ENCODE data around the gene FAM53B.
"Not testable (repeated sequence)": the region's sequence is repeated elsewhere in the genome, so short reads cannot be mapped to it uniquely, and the experiment has no call there.

The FAM53B gene

DNA sequence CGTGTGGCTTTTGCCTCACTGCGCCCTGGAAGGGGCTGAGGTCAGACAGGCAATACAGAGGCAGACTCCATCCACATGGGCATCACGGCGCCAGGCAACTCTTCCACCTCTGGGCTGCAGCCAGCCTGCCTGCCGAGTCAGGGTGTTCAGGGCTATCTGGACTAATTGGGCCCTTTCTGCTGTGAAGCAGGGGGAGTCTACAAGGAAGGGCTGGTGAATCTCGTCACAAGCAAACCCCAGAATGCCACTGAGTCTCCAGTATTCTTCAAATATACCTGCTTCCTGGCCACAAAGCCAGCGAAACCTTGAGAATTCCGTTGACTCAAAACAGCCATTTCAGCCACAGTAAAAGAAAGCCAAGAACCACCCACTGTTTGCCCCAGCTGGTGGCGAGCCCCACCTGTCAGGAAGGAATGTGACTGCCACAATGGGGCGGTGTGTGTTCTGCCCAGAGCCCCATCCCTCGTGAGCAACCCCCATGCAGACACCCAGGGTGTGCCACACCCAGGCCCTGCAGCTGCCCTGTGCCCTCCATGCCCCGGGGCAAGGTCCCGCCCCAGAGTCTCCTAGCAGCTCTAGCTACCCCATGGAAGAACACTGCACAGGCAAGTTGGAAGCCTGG lies 117.3 kb downstream of the FAM53B start:
- DNase-seq: no peak

DNA sequence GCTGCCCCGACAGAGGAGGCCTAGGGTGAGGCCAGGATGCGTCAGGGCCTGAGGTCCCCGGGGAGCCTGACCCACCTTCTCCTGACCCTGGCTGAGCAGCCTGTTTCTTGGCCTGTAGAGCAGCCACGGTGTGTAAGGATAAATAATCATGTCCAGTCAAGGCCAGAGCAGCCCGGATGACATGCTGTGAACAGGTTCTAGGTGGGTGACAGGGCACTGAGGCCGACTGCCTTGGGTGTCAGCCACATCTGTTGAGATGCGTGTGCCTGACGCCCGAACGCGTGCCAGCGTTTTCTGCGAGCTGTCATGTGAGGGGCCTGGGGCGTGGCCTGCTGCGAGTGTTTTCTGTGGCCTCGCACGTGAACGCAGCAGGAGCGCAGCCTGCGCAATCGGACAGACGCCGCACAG lies 118.3 kb downstream of the FAM53B start:
- DNase-seq: no peak

DNA sequence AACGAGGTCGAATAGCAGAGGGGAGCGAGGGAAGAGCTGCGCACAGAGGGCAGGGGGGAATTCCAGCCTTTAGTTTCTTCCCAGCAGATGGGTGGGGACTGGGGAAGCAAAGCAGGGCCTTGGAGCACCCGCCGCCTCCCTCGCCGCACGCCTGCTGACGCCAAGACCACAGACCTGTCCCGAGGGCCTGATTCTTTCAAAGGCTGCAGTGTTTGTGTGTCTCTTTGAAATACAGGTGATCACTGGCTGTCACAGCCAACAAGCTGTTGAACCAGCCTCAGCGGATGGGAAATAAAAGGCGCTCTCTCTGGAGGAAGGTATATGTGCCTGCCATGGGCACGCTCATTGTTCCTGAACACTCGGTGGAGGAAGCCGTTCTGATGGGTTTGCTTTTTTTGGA lies 119.3 kb downstream of the FAM53B start:
- no peak for DNase-seq

DNA sequence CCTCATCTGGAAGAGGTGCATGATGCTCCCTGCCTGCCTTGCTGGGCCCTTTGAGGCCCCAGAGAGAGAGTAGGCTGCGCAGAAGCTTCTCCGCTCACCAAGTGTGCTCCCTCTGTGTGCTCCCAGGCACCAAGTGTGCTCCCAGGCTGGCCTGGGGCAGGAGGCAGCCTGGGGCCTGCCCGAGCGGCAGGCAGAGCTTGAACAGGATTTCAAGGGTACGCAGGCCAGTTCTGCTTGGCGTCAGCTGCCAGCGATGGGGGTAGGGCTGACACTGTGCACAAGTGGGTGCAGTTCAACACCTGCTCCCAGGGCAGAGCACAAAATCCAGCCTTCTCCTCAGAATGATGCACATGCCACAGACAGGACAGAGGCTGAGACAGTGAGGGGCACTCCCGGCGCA lies 119.7 kb downstream of the FAM53B start:
- DNase-seq: no peak

DNA sequence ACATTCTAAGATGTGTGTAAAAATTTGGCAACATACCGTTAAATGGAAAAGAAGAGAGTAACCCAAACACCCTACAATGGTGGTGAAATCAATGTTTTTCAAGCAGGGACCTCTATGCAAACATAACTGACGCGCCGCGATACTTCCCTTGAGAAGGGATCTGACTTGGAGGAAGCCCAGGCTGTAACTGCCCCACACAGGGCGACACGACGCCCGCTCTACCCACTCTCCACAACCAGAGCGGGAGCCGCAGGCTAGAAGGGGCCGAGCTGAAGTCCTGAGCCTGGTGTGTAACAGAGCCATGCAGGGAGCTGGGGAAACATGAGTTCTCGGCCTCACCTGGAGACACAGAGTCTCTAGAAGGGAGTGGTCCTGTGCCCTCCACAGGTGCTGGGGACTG lies 120.2 kb downstream of the FAM53B start:
- DNase-seq: no peak

DNA sequence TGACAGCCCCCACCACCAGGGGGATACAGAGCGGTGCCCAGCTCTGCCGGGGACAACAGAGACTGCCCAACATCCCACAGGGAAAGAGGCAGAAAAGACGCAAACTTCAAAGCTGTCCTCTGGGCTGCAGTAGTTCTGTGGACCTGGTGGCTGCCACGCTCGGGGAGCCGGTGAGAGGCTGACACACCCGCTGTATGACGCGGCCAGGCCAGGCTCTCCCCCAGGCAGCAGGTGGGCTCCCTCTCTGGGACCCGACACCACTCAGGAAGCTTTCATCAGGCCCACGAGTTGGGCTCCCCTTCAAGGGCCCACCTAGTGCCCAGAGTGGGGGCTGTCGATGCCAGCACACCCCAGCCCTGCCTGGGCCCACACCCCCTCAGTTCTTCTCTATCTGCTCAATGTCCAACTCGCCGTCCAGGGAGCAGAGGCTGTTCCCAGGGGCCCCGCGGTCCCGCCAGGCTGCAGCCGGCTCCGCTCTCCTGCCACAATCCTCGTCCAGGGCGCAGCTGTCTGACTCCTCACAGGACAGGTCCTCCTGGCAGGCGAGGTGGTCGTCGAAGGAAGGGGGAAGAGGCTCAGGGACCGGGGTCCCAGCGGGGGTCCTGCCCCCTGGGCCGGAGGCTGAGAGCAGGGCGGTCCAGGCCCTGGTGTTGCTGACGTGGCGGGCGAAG lies 121.2 kb downstream of the FAM53B start:
- DNase-seq: no peak

DNA sequence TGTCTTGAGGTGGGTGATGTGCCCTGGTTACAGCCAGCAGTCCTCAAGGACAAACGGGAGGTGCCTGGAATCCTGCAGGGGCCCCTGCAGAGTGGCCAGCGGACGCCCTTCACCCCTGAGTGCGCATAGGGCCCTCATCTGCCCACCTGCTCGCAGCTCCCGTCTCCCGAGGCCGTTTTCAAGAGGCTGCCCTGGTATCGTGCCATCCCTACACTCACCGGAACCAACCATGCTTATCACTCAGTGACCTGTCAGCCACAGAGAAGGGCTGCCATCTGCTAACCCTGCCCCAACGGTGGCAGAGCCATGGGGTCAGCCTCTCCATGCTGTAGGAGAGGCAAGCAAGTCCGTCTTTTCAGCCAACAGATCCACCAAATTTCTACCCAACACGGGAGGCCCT lies 122.0 kb downstream of the FAM53B start:
- no peak for DNase-seq

DNA sequence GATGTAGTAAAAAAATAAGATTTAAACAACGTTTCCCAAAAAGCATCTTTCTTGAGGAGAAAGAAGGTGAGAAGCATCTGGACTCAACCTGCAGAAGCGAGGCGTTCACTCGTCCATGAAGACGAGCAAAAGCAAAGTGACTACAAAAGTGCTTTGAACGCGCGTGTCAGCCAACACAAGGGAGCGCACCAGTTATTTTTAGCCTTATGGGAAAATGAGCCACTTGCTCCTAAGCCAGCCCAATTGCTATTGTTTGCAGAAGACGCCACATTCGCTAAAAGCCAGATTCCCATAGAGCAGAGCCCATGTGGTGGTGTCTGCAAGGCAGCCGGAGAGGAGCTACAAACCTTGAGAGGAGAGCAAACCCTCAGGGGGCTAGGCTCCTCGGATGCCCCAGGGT lies 122.5 kb downstream of the FAM53B start:
- no peak for DNase-seq

DNA sequence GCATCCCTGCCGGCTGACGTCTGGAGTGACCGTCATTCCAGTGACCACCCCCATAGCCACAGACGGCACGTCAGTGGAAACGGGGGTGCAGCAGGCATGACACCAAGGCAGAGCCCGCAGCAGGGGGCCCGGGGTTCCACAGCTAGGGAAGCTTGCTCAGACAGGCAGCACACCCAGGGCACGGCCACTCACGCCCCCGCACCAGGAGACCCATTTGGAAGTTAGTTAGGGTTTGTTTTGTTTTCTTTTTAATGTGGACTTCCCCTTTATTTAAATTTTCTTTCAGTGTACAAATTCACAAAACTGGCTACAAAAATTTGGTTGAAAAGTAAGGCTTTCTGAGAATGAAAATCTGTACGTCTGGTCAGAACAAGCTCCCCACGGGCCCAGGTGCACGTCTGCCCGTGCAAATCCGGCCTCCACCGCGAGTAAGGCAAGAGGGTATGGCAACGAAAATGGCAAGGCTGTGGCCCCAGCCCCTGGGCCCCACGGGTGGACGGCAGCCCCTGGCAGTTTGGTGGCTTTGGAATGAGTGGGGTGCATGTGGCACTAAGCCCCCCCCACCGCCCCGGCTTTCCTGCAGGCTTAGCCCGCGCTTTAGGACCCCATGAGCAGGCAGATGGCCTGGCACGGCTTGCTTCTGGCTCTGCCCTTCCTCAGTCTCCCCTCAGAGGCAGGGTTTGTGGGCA lies 124.2 kb downstream of the FAM53B start:
- no peak for DNase-seq

DNA sequence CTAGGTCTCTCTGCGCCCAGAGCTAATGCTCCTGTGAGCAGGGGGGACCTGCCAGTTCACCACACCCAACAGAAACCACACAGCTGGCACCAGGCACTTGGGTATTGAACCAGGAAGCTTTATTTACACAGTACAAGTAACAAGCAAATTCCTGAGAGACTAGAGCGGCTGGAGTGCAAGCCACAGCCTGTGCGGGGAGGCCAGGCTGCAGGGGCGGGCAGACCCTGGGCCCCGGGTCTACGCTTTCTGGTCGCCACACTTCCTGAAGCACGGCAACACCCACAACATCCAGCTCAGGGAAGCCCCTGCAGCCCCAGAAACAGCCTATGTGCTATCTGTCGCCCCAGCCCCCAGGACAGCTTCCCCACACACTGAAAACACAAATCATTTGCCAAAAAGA lies 125.0 kb downstream of the FAM53B start:
- peak; percentile 49 for DNase-seq

DNA sequence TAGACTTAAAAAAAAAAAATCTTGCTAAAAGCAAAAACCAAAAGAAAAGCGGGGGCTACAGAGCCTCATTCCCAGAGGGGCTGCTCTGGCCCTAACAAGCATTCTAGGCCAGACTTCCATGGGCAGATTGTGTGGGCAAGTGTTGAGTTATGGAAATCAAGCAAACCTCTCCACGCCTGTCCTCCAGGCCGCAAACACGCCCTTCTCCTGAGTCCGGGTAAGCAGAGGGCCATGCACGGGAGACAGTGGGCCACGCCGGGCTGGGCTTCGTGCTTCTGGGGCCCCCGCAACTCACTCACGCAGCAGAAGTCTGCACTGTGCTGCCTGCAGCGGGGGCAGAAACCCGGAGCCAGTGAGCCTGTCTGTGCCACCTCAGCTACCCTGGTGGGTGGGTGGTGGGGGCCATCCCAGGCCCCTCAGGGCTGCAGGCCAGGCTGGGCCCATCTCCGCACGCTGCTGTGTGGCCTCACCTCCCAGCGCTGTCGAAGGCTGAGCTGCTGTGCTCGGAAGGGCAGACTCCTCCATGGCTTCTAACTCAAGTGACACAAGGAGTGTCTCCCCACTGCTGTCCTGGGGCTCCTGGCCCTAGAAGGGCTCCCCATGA lies 125.6 kb downstream of the FAM53B start:
- DNase-seq: no peak

DNA sequence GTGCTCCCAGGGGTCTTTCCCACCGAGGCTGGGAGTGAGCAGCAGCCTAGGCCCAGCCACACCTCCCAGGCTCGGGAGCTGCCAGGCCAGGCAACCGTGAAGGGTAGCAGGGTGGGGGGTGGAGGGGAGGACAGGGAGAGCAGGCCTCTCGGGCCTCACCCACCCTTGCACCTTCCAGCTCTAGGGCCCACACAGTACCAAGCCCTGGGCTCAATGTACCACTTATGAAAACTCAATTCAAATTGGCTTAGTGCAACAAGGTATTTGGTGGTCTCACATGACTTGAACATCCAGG lies 127.4 kb downstream of the FAM53B start:
- DNase-seq: no peak

DNA sequence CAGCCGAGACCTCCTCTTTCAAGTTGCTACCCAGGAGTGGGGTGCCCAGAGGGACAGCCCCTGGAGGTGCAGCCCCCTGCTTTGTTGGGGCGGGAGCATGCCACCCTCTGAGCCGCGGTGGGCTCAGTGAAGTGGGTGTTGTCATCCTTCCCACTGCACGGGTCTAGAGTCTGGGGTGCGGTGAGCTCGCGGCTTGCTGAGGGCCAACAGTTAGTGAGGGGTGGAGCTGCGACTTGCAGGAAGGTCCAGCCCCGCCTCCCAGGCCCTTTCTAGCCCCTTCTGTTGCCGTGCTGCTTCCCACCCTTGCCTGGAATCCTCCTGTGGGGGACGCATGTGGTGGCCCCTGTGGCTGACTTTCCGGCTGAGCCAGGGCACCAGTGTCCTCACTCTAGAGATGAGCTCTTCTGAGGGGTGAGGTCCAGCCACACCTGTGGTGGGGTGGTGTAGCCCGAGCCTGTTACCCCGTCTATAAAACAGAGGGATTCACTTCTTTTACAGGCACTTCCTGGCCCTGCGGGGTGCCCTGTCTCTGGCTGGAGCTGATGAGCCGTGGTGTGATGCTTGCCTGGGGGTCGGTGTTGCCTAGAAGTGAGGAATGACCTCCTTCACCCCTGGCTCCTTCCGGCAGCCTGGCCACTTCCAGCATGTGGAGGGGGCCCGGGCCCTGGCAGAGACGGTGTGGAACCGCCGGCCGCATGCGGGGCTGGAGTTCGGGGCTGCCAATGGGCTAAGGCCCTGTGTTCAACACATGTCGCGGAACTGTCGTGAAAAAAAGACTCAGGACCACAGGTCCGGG lies 127.9 kb downstream of the FAM53B start:
- no peak for DNase-seq

DNA sequence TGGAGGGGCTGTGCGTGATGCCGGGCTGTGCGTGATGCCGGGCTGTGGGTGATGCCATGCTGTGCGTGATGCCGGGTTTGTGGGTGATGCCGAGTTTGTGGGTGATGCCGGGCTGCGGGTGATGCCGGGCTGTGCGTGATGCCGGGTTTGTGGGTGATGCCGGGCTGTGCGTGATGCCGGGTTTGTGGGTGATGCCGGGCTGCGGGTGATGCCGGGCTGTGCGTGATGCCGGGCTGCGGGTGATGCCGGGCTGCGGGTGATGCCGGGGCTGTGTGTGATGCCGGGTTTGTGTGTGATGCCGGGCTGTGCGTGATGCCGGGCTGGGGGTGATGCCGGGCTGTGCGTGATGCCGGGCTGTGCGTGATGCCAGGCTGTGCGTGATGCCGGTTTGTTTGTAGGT lies 128.9 kb downstream of the FAM53B start:
- DNase-seq: no peak

DNA sequence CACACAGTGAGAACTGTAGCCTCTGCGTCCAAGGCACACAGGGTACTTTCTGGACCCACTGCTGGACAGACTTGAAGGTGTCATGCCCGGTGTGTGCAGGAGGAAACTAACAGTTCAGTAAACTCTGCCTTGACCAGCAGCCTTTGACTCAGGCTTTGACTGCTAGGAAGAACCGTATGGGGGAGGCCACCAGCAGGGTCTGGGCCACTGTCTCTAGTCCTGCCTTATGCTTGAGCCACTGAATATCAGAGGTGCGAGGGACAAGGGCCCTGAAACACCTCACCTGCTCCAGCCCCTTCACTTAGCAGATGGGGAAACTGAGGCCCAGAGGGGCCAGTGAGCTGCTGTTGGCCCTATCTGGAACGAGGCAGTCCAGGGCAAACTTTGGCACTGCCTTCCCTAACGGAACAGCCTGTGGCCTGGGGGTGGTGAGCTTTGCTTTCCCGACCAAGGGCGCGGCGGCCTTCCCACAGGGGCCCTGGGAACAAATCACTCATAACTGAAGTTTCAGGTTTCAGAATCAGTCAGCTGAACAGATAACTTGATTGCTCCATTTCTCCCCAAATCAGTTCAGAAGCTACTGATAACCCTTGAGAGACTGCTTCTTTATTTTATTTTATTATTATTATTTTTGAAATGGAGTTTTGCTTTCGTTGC lies 130.0 kb downstream of the FAM53B start:
- DNase-seq: no peak

DNA sequence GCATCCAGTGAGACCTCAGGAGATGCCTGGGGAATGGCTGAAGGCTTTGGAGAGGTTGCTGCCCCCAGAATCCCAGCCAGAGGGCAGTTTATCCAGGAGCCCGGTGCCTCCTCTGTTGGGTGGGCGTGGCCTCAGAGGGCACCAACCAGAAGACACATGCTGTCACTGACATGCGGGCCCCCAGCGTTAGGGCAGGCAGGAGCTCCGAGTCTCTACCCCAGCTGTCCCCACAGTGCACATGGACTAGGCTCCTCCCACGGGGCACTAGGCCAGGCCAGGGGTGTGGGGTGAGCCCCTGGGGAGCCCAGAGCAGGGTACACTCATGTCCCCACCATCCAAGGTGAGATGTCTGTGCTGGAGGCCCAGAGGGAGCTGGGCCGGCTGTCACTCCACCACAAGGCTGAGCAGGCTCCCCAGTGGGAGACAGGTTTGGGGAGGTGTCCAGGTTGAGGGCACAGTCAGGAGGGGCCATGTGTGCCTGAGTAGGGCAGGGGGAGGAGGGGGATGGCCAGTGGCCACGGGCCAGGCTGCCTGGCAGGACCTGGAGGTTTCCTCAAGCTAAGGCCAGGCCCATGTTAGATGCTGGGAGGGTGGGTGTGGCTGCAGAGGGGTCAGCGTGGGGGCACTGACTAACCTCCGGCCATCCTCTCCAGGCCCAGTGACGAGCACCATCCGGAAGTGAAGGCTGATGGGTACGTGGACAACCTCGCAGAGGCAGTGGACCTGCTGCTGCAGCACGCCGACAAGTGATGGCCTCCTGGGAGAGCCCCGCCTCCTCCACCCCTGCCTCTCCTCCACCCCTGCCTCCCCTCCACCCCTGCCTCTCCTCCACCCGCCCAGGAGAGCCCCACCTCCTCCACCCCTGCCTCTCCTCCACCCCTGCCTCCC lies 131.3 kb downstream of the FAM53B start:
- DNase-seq: no peak

DNA sequence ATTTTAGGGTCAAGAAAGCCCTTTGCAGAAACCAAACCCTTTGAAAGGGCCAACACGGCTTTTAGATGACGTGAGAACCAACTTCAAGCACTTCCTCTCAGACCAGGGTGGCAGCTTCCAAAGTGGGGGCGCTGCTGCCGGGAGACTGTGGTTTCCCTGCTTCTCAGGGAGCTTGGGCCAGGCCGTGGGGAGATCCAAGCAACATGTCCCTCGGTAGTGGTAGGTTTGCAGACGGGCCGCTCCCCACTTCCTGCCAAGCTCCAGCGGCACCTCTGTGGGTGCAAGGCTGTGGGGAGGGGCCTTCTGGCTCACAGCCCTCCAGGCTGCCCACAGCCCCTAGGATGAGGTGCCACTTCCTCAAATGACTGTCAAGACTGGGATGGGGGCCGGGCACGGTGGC lies 132.4 kb downstream of the FAM53B start:
- DNase-seq: no peak

DNA sequence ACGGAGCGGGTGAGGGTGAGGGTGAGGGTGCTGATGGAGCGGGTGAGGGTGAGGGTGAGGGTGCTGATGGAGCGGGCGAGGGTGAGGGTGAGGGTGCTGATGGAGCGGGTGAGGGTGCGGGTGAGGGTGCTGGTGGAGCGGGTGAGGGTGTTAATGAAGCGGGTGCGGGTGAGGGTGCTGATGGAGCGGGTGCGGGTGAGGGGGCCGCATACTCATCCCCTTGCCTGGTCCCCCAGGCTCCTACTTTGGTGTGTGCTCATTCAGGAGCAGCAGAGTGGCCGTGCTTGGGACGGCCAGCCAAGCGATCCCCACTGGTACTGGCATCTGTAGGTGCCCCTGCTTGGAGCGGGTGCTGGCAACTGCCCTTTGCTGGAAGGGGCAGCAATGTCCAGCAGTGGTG lies 133.3 kb downstream of the FAM53B start:
- DNase-seq: not testable (repeated sequence)

DNA sequence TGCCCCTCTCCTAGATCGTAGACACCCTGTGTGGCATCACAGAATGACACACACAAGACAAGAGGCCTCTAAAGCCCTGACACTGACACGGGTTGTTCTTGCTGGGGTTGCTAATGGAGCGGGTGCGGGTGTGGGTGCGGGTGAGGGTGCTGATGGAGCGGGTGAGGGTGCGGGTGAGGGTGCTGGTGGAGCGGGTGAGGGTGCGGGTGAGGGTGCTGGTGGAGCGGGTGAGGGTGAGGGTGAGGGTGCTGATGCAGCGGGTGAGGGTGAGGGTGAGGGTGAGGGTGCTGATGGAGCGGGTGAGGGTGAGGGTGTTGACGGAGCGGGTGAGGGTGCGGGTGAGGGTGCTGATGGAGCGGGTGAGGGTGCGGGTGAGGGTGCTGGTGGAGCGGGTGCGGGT lies 134.0 kb downstream of the FAM53B start:
- not testable (repeated sequence) for DNase-seq

DNA sequence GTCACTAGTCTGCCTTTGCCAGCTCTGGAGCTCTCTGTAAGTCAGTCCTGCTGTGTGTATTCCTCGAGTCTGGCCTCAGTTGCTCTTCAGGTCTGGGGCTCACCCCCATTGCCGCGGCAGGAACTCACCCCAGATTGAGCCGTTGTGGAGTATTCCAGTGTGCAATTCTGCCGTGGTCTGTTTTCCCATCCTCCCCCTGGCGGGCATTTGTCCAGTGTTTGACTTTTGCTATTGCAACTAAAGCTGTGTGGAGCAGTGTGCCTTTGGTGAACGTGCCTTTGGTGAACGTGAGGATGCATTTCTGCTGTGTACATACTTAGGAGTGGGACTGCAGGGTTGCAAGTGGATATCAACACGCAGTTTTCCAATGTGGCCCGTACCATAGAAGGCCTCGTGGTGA lies 134.5 kb downstream of the FAM53B start:
- no peak for DNase-seq

DNA sequence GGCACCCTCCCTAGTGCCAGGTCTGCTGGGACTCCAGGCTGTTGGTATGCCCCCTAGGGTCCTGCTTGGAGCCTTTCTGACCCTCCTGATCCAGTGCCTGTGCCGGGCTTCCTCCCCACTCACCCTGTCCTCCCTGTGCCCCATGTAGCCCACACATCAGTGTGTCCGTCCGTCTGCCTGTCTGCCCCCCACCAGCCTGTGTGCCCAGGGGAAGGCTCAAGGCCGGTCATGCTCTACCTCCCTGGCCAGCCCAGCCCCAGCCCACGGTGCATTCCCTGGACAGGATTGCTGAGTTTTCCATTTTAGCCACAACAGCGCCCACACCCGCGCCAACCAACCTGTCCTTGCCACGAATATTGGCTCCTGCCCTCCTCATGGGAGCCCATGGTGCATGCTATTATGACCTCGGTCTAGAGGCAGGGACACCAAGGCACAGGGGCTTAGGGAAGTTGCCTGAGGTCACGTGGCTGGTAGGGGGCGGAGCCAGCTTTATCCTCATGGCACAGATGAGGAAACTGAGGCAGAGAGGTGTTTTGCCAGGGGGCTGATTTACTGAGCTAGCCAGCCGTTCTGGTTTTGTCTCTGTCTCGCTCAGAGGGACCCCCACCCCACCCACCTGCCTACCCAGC lies 136.0 kb downstream of the FAM53B start:
- no peak for DNase-seq
